ENCODE results near the gene NYNRIN. TPM values are rescaled to one million over a fixed set of nuclear protein-coding genes. Genes with fewer than 3 reads are reported as not detected.

Gene NYNRIN
- total and polyA plus RNA-seq, 2 of the 8 experiments (the other 6 are each of a cell fraction or from before 2014, with no cell fraction given): 15.2 to 18.3 TPM

DNA sequence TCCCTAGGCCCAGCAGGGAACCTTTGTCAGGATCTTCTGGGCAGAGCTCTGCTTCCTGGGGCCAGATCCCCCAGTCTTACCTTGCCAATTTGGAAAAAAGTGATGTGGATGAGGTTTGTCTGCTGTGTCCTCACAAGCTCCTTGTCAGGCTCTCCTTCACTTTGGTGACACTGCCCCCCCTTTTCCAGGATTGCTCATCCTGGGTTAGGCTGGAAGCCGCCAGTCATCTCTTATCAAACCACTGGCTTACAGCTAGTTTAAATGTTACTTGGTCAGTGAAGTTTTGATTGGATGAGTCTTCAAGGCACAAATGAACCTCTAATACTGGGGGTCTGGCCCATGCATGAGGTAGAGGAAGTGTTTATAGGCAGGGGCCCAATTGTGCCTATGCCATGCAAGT lies 15.3 kb downstream of the NYNRIN start (continued):
- TF ChIP-seq, protein P1, sequence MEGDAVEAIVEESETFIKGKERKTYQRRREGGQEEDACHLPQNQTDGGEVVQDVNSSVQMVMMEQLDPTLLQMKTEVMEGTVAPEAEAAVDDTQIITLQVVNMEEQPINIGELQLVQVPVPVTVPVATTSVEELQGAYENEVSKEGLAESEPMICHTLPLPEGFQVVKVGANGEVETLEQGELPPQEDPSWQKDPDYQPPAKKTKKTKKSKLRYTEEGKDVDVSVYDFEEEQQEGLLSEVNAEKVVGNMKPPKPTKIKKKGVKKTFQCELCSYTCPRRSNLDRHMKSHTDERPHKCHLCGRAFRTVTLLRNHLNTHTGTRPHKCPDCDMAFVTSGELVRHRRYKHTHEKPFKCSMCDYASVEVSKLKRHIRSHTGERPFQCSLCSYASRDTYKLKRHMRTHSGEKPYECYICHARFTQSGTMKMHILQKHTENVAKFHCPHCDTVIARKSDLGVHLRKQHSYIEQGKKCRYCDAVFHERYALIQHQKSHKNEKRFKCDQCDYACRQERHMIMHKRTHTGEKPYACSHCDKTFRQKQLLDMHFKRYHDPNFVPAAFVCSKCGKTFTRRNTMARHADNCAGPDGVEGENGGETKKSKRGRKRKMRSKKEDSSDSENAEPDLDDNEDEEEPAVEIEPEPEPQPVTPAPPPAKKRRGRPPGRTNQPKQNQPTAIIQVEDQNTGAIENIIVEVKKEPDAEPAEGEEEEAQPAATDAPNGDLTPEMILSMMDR (IDR thresholded peaks at IDR 0.05; ENCODE audit: control extremely low read depth in 1 of 3, insufficient read depth in 1 of 3, low read depth in 1 of 3, low read length in 3 of 3): no peak
- no peak for TF ChIP-seq TBP (IDR thresholded peaks at IDR 0.05; ENCODE audit: low read depth, low read length)

Measured in H1 (cell line).